ENCODE data around the gene USP24.
"Not testable (repeated sequence)": the region's sequence is repeated elsewhere in the genome, so short reads cannot be mapped to it uniquely, and the experiment has no call there.

Gene USP24

GRCh38 chr1:55109005-55109404 is 106.2 kb downstream of the USP24 start:
- FAIRE-seq = not testable (repeated sequence)

DNA sequence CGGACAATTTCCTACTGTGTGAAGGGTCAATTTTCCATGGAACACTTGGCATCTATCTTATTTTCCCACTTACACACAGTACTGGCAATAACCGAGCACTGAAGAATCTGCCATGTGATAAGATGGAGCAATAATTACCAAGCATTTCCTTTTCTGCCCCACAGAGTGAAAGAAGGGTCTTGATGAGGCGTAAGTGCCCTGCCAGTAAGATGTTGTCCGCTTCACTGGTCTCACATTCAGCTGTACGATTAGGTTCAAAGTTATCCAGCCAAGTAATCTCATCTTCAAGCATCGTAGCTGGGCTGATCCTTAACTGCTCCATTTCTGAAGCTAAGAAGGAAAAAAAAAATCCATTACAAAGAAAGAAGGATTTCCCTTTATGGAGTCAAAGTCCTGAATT is 108.1 kb downstream of the USP24 start:
- no peak for FAIRE-seq

GRCh38 chr1:55103891-55104290 is 111.3 kb downstream of the USP24 start:
- FAIRE-seq = no peak

DNA sequence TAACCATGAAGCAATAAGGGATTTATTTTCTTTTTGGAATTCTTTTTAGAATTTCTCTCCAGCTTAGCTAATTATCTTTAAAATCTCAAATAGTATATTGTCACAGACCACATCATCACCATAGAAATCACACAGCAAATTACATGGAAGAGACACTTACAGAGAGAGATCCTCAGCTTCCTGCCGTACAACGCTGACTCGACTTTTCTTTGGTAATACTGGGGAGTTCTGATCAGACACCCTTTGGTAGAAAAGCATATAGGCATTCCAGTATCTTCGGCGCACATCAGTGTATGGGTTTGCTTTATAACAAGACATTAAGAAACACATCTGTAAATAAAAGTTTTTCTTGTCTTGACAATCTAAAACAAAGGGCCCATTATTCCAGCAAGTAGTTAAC is 120.1 kb downstream of the USP24 start:
- no peak for FAIRE-seq

- FAIRE-seq = no peak
Observed at GRCh38 chr1:55092475-55092874, 122.7 kb downstream of the USP24 start.

DNA sequence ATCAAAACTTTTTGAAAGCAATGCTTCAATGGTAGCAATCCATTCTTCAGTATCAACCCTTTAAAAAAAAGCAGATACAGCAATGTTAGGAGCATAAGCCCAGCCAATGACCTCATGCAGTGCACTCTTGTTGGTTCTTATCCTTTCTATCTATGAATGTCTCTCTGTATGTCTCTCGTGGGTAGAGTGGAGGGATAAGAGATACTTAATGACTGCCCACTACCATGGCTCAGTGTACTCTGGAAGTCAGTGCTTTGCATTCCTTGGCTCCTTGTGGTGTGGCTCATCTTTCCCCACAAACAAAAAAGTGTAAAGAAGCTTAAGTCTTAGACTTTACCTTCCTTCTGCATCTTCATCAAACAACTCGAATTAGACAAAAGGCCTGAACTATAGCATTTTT is 125.5 kb downstream of the USP24 start:
- FAIRE-seq = no peak

DNA sequence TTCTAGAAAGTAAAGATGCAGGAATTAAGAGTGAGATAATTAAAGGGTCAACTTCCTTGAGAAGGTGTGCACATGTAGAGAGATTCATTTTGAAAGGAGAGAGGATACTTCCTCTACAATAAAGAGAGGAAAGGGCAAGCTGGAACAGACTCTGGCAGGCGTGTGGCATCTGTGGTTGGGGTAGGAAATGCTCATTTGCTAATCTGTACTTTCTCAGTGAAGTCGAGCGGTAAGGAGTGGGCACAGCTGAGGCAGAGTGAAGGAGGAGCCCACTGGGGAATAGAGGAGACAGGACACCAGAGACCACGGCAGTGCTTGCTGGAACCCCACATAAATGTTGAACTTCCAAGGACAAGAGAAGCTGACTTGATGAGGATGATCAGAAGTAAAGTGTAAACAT is 126.8 kb downstream of the USP24 start:
- FAIRE-seq = no peak

GRCh38 chr1:55087439-55087838 is 127.7 kb downstream of the USP24 start:
- no peak for FAIRE-seq

GRCh38 chr1:55084257-55084656 is 130.9 kb downstream of the USP24 start:
- no peak for FAIRE-seq

GRCh38 chr1:55081905-55082296 is 133.3 kb downstream of the USP24 start:
- no peak for FAIRE-seq

DNA sequence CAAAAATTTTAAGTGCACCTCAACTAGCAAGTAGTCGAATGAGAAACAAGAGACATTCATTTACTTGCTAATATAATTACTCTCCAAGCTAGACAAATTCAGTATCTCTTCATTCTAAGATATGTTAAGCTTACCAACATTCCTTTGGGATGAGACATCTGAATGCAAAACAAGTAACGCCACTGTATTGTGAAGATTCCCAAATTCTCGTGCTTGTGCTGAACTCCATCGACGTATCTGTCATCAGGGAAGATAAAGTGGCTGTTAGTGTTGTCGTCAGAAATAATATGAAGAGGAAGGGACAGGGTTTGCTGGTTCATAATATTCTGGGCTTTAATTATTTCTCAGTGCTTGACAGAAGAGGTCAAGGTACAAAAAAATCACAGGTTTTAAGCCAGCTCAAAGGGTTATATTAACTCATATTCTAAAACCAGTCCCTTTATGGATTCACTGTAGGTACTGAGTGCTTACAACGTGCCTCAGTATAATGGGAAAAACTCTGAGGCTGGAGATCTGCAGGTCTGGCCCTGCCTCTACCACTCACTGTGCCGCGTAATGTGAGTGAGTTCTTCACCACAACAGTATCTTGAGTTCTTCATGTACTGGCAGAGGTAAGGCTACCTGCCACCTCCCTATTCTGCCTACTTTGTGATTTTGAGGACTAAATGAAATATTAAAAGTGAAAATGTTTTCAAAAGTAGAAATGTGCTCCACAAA is 133.8 kb downstream of the USP24 start:
- no peak for FAIRE-seq

- no peak for FAIRE-seq
Observed at GRCh38 chr1:55079651-55080050, 135.5 kb downstream of the USP24 start.

- no peak for FAIRE-seq
Observed at GRCh38 chr1:55078470-55078869, 136.7 kb downstream of the USP24 start.

DNA sequence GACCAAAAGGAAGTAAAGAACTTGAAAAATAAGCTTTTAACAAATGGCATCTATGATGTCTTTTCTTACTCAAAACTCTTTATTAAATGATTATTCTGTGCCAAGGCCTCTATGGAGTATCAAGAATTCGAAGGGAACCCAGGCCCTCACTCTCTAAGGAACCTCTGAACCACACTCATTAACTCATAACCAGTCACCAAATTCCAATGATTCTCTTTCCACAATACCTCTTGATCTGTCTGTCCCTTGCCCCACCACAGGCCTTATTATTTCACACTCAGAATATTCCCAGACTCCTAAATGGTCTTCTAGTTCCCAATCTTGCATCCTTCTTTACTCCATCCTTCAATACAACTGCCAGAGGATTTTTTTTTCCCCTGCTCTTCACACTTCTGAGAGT is 138.8 kb downstream of the USP24 start:
- no peak for FAIRE-seq

- no peak for FAIRE-seq
Observed at GRCh38 chr1:55074455-55074854, 140.7 kb downstream of the USP24 start.

DNA sequence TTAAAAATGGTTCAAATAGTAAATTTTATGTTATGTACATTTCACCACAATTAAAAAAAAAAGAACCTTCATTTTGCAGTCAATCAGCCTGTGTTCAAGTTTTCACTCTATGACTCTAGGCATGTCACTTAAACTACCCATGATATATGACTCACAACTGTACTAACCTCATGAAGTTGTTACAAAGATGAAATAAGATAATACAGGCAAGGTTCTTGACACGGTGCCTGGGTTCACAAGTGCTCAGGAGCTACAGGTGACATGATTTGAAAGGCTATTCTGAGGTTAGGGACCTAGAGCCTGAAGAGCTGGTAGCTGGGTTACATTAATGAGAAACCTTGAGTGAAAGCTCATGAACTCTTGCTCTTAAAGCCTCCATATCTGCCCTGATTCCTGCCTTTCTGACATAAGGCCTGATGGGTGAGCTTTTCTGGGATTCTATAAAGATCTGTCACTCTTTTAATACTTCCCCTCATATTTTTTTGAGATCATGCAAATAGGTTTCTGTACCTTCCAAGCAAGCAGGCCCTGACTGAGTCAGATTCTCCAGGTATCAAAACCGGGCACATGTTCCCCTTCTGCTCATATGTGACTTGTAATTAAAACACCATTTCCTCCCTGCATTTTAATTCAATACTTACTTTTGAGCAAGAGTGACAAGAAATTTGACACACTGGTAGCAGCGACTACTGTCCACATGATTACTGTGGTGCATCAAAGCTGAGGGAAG is 141.8 kb downstream of the USP24 start:
- FAIRE-seq = no peak

DNA sequence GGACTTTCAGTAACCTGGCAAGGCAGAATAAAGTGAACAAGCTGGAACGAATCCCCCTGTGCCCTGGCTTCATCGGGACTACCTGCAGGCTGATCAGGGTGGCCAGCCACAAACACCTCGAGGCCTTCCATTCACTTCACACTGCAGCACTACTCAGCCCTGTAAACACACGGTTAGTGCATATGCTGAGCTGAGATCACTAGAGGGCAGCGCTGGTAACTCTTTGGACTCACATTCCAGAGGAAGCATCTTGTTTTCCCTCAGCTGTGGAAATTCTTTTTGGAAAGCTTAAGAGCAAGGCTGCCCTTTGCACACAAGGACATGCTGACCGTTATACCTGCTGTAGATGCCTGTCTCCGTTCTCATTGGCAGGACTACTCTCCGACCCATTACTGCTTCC is 143.7 kb downstream of the USP24 start:
- no peak for FAIRE-seq

GRCh38 chr1:55070293-55071164 is 144.6 kb downstream of the USP24 start:
- FAIRE-seq = no peak

DNA sequence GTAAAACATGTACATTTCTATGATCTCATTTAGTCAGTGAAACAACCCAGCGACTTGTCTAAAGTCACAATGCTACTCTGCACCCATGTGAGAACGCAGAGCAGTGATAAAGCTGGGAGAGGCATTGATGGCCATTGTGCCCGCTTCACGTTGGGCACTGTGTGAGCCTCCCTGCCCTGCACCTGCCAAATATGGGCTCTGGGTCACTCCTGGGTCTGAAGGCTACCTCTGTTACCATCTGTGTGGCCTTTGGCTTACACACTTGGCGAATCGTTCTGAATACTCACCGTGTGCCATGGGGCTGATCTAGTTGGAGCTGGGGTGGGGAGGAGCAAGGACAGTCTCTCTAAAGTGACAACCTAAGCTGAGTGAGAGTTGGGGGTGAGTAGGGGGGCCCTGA is 145.9 kb downstream of the USP24 start:
- no peak for FAIRE-seq

- FAIRE-seq = no peak
Observed at GRCh38 chr1:55068638-55069037, 146.5 kb downstream of the USP24 start.

GRCh38 chr1:55067914-55068313 is 147.2 kb downstream of the USP24 start:
- no peak for FAIRE-seq

DNA sequence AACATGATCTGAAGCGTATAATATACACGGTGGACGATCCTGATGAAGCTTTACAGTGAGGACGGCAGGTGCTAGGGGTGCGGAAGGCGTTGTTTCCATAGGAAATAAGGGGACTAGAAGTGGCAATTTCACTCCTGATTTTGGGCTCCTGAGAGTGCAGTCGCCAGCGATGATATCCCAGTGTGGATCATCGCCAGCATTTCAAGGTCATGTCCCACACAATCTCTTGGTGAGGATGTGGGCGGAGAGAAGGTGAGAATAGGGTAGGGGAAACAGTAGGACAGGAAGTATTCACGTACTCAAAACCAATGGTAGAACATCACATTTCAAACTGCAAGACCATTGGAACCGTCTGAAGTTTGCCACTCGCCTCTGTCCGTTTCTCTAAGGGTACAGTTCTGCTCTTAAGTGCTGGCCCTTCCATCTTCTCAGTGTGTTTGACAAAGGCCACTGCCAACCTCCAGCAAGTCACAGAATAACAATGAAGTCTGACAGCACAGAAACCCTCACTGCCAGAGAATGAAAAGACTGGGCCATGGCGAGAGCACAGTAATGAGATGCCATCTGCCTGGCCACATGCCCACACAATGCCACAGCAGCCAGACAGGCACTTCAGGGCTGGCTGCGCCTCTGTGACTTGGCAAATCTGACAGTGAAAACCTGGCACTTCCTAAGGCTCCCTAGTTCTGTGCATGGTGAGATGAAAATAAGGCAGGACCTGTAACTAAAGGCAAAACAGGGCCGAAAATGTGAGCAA is 148.0 kb downstream of the USP24 start:
- FAIRE-seq = no peak

GRCh38 chr1:55065648-55066047 is 149.5 kb downstream of the USP24 start:
- FAIRE-seq = no peak

All from TTC549 (cell line).